GM21526 (cell line): ENCODE results near the gene SRSF2.
"Not testable (repeated sequence)": the region's sequence is repeated elsewhere in the genome, so short reads cannot be mapped to it uniquely, and the experiment has no call there.

ENCODE experiments used
- ATAC-seq: cut with Tn5 transposase; IDR thresholded peaks from one replicate; pipeline ENCODE4 v1.9.1; 2021; ENCODE audit warnings: moderate library complexity; ENCODE audit not compliant: unreplicated experiment, low FRiP score

Gene SRSF2

GRCh38 chr17:76722977-76723376 lies 14.2 kb downstream of the SRSF2 start:
- ATAC-seq = not testable (repeated sequence)

GRCh38 chr17:76722279-76722678 lies 14.9 kb downstream of the SRSF2 start:
- no peak for ATAC-seq

- ATAC-seq = no peak
These were observed 15.7 kb downstream of the SRSF2 start for GRCh38 chr17:76721463-76721862.

GRCh38 chr17:76720941-76721340 lies 16.2 kb downstream of the SRSF2 start:
- ATAC-seq = no peak

GRCh38 chr17:76720211-76720610 lies 16.9 kb downstream of the SRSF2 start:
- no peak for ATAC-seq

- no peak for ATAC-seq
These were observed 18.6 kb downstream of the SRSF2 start for GRCh38 chr17:76718516-76718915.

DNA sequence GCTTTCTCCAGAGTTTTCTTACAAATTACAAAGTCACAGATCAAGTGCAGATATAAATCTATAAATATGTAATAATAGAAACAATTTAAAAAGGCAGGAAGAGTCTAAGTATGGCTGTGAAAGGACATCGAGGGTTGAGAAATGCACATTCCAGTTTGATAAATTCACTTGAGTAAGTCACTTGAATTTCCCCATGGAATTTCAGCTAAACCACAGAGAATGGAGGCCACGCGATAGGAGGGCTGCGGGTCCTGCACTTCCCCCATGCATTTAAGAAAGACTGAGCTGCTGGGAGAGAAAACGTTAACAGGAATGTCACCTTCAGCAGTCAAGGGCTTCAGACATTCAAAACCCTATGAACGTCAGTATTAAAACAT lies 20.3 kb downstream of the SRSF2 start:
- no peak for ATAC-seq

GRCh38 chr17:76716146-76716838 lies 20.8 kb downstream of the SRSF2 start:
- ATAC-seq = no peak

DNA sequence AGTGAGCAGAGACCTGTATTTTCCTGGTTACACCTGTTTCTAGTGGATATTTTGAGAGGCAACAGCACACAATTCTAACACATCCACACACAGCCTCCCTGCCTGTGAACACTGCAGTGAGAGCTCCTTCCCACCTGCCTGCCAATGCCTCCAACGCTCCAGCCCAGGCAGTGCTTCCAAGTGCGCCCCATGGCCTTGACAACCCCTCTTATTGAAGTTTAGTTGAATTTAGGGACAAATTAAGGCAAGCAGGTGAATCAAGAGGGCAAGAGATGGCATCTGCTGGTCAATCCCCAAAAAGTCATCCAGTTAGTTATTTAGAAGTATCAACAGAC lies 21.7 kb downstream of the SRSF2 start:
- ATAC-seq = no peak

DNA sequence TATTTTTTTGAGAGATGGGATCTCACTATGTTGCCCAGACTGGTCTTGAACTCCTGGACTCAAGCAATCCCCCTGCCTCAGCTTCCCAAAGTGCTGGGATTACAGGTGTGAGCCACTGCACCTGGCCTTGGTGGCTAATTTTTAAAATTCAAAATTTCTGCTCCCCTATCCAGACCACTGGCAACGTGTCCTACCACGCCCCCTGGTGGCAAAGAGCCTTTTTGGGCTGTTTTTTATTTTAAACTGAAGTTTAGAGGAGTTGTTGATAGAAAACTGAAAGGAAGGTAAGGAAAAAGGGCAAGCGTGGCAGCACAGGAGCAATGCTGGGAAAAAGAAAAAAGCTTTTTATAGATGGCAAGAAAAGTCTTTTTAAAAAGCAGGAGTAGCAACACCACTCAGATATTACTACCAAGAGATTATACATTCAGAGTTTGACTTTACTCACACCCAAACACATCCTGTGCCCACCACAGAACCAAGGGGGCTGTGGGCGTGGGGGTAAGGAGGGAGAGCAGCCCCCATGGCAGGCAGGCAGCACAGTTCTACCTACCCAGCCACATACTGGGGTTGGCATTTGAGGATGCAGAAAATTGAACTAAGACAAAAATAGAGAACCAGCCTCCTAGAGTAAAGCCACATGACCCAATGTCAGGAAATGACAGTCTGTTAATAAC lies 22.2 kb downstream of the SRSF2 start:
- ATAC-seq = no peak

DNA sequence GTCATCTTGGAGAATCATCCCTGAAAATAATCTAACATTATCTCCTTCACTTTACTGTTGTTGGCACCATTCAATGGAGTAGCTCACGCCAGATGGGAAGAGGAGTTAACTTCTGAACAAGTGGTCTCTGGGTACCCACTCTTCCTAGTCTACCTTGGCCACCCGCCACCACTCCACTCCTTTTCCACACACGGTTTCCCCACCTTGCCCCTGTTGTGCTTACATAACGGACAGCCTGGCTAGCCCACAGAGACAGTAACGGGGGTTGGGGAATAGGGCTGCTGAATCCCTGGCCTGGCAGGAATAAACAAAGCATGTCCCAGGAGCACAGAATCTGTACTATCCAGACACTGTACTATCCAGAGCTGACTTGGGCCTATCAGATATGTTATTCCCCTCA lies 22.8 kb downstream of the SRSF2 start:
- ATAC-seq = no peak

DNA sequence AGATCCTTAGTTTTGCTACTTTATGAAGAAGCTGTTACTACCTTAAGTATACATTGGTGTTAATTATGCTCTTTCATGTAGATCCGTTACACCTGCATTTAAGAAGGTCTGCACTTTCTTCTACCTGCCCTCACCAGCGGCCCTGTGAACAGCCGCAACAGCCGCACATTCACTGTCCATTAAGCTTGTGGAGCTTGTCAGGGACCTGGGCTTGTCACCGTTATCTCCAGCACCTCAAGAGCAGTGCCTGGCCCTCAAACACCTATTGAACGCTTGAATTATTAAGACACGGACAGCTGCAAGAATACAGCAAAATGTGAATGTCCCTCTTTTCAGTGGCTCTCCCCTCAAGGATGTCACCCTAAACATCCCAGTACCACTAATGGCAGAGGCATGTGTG lies 23.4 kb downstream of the SRSF2 start:
- no peak for ATAC-seq

- ATAC-seq = not testable (repeated sequence)
These were observed 24.8 kb downstream of the SRSF2 start for GRCh38 chr17:76712321-76712720.

GRCh38 chr17:76710863-76711611 lies 26.1 kb downstream of the SRSF2 start, which contains the start of gene MXRA7:
MXRA7 (minus strand) TSS chr17:76710965; CDS start chr17:76710946, 19 bp downstream.
- no peak for ATAC-seq

GRCh38 chr17:76709951-76710862 lies 26.9 kb downstream of the SRSF2 start:
- not testable (repeated sequence) for ATAC-seq

DNA sequence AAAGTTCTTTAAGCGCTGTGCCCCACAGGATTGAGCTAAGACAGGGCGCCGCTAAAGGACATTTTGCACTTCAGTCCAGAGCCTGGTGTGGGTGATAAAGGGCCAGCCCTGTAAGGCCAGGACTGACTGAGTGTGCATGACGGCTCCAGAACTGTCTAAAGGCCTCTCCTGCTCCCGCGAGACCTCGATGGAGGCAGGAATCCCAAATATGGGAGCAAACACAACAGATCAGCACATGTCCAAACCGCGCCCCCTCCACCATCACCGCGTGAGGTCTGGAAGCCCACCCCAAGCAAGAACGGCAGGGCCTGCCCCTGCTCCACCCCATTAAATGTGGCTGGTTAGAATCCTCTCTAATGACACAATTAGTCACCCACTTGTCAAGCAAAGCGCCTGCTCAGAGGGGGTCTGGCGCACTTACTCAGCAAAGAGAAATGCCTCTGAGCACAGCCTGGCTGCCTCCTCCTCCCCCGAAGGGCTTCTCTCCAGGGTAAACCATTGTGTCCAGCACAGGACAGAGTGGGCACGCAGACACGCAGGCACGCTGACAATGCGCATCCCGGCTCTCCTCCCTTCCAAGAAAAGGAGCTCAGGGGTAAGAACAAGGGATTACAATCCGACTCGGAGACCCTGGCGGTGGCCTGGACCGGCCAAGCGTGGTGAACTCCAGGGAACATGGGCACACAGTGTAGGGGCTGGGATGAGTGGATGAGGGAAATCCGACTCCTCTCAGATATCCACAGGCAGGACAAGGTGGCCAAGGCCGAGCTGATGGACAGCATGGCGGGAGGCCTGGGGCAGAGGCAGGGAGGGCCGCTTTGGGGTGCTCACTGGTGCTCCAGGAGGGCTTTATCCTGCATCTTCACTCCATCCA lies 27.8 kb downstream of the SRSF2 start:
- ATAC-seq = no peak

- no peak for ATAC-seq
These were observed 28.9 kb downstream of the SRSF2 start for GRCh38 chr17:76707985-76708807.

- no peak for ATAC-seq
These were observed 30.3 kb downstream of the SRSF2 start for GRCh38 chr17:76706817-76707216.

GRCh38 chr17:76704805-76705204 lies 32.3 kb downstream of the SRSF2 start:
- no peak for ATAC-seq
